ENCODE results near the gene SNRK.

- TF ChIP-seq CTCF (IDR thresholded peaks at IDR 0.05; ENCODE audit: borderline replicate concordance, extremely low read depth, low read length, poor library complexity, severe bottlenecking): no peak
- no peak for TF ChIP-seq EZH2 (IDR thresholded peaks at IDR 0.05; ENCODE audit: borderline replicate concordance, low read depth, low read length, severe bottlenecking)
These were observed 87.2 kb downstream of the SNRK start for GRCh38 chr3:43373560-43373928.

All from DND-41 (cell line).